ENCODE measurements around the gene LAPTM5.

DNA sequence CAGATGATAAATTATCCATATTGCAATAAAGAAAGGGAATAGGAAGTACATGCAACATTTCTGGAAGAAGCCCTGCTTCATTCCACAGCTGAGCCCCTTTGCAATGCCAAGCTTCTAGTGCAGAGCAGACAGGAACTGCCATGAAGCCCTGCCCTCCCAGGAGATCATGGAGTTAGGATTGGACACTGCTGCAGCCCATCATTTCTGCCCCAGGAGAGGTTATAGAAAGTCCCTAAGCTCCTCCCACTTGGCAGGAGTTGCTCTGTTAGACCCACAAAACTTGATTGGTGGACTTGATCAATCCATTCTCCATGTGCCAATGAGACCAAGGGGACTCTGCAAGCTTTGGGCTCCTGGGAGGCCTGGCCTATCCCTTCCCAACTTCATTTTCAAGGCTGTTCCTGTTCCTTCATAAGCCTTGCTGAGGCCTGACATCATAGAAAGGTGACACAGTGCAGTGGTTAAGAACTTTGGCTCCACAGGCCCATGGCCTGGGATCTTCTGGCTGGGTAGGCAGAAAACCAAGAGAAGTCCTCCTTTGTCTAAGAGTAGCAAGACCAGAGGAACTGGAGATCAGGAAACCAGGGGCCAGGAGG lies 1.3 kb upstream of the LAPTM5 start:
- TF ChIP-seq EZH2 (IDR thresholded peaks at IDR 0.05) (no peak), JUND (IDR thresholded peaks at IDR 0.05) (no peak), EGR1 (IDR thresholded peaks at IDR 0.05; ENCODE audit: low read depth) (no peak), SRF (IDR thresholded peaks at IDR 0.05; ENCODE audit: low read depth) (no peak), POLR2A (IDR thresholded peaks at IDR 0.05; ENCODE audit: borderline replicate concordance, extremely low read depth, insufficient read depth, insufficient read length) (no peak), RAD21 (IDR thresholded peaks at IDR 0.05; ENCODE audit: low read depth) (no peak)
- TF ChIP-seq, protein P1, sequence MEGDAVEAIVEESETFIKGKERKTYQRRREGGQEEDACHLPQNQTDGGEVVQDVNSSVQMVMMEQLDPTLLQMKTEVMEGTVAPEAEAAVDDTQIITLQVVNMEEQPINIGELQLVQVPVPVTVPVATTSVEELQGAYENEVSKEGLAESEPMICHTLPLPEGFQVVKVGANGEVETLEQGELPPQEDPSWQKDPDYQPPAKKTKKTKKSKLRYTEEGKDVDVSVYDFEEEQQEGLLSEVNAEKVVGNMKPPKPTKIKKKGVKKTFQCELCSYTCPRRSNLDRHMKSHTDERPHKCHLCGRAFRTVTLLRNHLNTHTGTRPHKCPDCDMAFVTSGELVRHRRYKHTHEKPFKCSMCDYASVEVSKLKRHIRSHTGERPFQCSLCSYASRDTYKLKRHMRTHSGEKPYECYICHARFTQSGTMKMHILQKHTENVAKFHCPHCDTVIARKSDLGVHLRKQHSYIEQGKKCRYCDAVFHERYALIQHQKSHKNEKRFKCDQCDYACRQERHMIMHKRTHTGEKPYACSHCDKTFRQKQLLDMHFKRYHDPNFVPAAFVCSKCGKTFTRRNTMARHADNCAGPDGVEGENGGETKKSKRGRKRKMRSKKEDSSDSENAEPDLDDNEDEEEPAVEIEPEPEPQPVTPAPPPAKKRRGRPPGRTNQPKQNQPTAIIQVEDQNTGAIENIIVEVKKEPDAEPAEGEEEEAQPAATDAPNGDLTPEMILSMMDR (IDR thresholded peaks at IDR 0.05 in 2 of 3, conservative IDR thresholded peaks at IDR 0.05 in 1 of 3; ENCODE audit: borderline replicate concordance in 1 of 3, insufficient read depth in 1 of 3, low read depth in 2 of 3, low read length in 2 of 3) = no peak

All from HCT116 (cell line).